GM21786 (cell line): Measurements from ENCODE around the gene NBPF1.
"Not testable (repeated sequence)": the region's sequence is repeated elsewhere in the genome, so short reads cannot be mapped to it uniquely, and the experiment has no call there.

Experiments
- ATAC-seq: cut with Tn5 transposase; IDR thresholded peaks from one replicate; pipeline ENCODE4 v1.9.1; 2021; ENCODE audit not compliant: unreplicated experiment

Gene NBPF1

GRCh38 chr1:16557034-16557433 lies 56.3 kb downstream of the NBPF1 start:
- not testable (repeated sequence) for ATAC-seq

- ATAC-seq: not testable (repeated sequence)
Observed at GRCh38 chr1:16553244-16553643, 60.1 kb downstream of the NBPF1 start.

- ATAC-seq: not testable (repeated sequence)
Observed at GRCh38 chr1:16550212-16550918, 63.0 kb downstream of the NBPF1 start.

GRCh38 chr1:16549545-16549944 lies 63.8 kb downstream of the NBPF1 start:
- not testable (repeated sequence) for ATAC-seq

GRCh38 chr1:16547502-16548241 lies 65.7 kb downstream of the NBPF1 start:
- not testable (repeated sequence) for ATAC-seq

- not testable (repeated sequence) for ATAC-seq
Observed at GRCh38 chr1:16545682-16546095, 67.7 kb downstream of the NBPF1 start.

GRCh38 chr1:16540421-16540893 lies 72.9 kb downstream of the NBPF1 start:
- not testable (repeated sequence) for ATAC-seq

GRCh38 chr1:16537528-16537927 lies 75.8 kb downstream of the NBPF1 start:
- ATAC-seq: not testable (repeated sequence)

GRCh38 chr1:16536796-16537195 lies 76.6 kb downstream of the NBPF1 start:
- not testable (repeated sequence) for ATAC-seq

GRCh38 chr1:16535898-16536297 lies 77.5 kb downstream of the NBPF1 start:
- not testable (repeated sequence) for ATAC-seq

GRCh38 chr1:16535487-16535886 lies 77.9 kb downstream of the NBPF1 start:
- ATAC-seq: not testable (repeated sequence)

- ATAC-seq: not testable (repeated sequence)
Observed at GRCh38 chr1:16534829-16535456, 78.4 kb downstream of the NBPF1 start.

- ATAC-seq: not testable (repeated sequence)
Observed at GRCh38 chr1:16534239-16534828, 79.0 kb downstream of the NBPF1 start.

- not testable (repeated sequence) for ATAC-seq
Observed at GRCh38 chr1:16532235-16532991, 81.0 kb downstream of the NBPF1 start.

GRCh38 chr1:16528338-16528737 lies 85.0 kb downstream of the NBPF1 start:
- ATAC-seq: not testable (repeated sequence)

- not testable (repeated sequence) for ATAC-seq
Observed at GRCh38 chr1:16525769-16526168, 87.6 kb downstream of the NBPF1 start.

- ATAC-seq: not testable (repeated sequence)
Observed at GRCh38 chr1:16521679-16522078, 91.7 kb downstream of the NBPF1 start.

- ATAC-seq: no peak
Observed at GRCh38 chr1:16521288-16521583, 92.1 kb downstream of the NBPF1 start.

GRCh38 chr1:16520435-16521287 lies 92.7 kb downstream of the NBPF1 start:
- not testable (repeated sequence) for ATAC-seq
